Keratinocyte (primary cell): ENCODE measurements around the gene CD300LD. TPM values are rescaled to one million over a fixed set of nuclear protein-coding genes. Genes with fewer than 3 reads are reported as not detected.

ENCODE experiments used
- DNase-seq: peaks from one replicate; pipeline ENCODE4 v3.0.0-alpha.2; 2011; ENCODE audit warnings: low read depth, missing footprints, low spot score
- FAIRE-seq: peaks from 2 replicates; lab custom pipeline; 2011; peaks lifted over from hg19 to GRCh38; lab: Jason Lieb, UNC
- H2AFZ ChIP-seq: 2 replicates; pipeline ENCODE4 v1.6.0; 2012; ENCODE audit warnings: low read length, control low read depth, inconsistent platforms; ENCODE audit not compliant: control insufficient read depth
- H3K27ac ChIP-seq: 2 replicates; pipeline ENCODE4 v1.5.1; 2011; ENCODE audit warnings: low read length; ENCODE audit not compliant: control insufficient read depth, insufficient read depth
- H3K27me3 ChIP-seq: 3 replicates; pipeline ENCODE4 v1.6.0; 2011; ENCODE audit warnings: low read length; ENCODE audit not compliant: control insufficient read depth, insufficient read depth; ENCODE audit errors: extremely low read depth
- H3K36me3 ChIP-seq, 2 experiments: 2 replicates in 1 of 2; 3 replicates in 1 of 2; pipeline ENCODE4 v1.5.1; 2011; ENCODE audit warnings: low read length in 2 of 2, mild to moderate bottlenecking in 1 of 2; ENCODE audit not compliant: control insufficient read depth in 2 of 2, insufficient read depth in 2 of 2; ENCODE audit errors: extremely low read depth in 1 of 2
- H3K4me1 ChIP-seq: 3 replicates; pipeline ENCODE4 v1.5.1; 2011; ENCODE audit warnings: low read length; ENCODE audit not compliant: control insufficient read depth, insufficient read depth; ENCODE audit errors: extremely low read depth
- H3K4me2 ChIP-seq: 3 replicates; pipeline ENCODE4 v1.6.0; 2011; ENCODE audit warnings: low read depth, low read length; ENCODE audit not compliant: control insufficient read depth, insufficient read depth; ENCODE audit errors: extremely low read depth
- H3K4me3 ChIP-seq, 3 experiments: fragments of 200-600 bp in 1 of 3; sonication (generic) in 1 of 3; 2 replicates in 2 of 3; 3 replicates in 1 of 3; pipeline ENCODE4 v1.5.1; 2011 to 2016; ENCODE audit warnings: low read length in 3 of 3, mild to moderate bottlenecking in 3 of 3, control low read depth in 2 of 3, inconsistent platforms in 1 of 3, low read depth in 1 of 3, mixed read lengths in 1 of 3, mixed run types in 1 of 3, moderate library complexity in 1 of 3; ENCODE audit not compliant: control insufficient read depth in 2 of 3, insufficient read depth in 2 of 3; ENCODE audit errors: extremely low read depth in 1 of 3
- H3K79me2 ChIP-seq: 2 replicates; pipeline ENCODE4 v1.6.0; 2012; ENCODE audit warnings: low read length; ENCODE audit not compliant: control insufficient read depth, insufficient read depth
- H3K9ac ChIP-seq: 3 replicates; pipeline ENCODE4 v1.6.0; 2011; ENCODE audit warnings: low read length; ENCODE audit not compliant: control insufficient read depth, insufficient read depth; ENCODE audit errors: extremely low read depth
- H3K9me1 ChIP-seq: 3 replicates; pipeline ENCODE4 v1.6.0; 2011; ENCODE audit warnings: low read length; ENCODE audit not compliant: control insufficient read depth, insufficient read depth; ENCODE audit errors: extremely low read depth
- H3K9me3 ChIP-seq: 2 replicates; pipeline ENCODE4 v1.5.1; 2012; ENCODE audit warnings: low read depth, low read length; ENCODE audit not compliant: control insufficient read depth
- H4K20me1 ChIP-seq: 3 replicates; pipeline ENCODE4 v1.6.0; 2011; ENCODE audit warnings: low read length; ENCODE audit not compliant: control insufficient read depth, insufficient read depth; ENCODE audit errors: extremely low read depth
- CTCF ChIP-seq, 3 experiments: IDR thresholded peaks in 1 of 3; conservative IDR thresholded peaks in 1 of 3; optimal IDR thresholded peaks in 1 of 3; 2 replicates in 2 of 3; 3 replicates in 1 of 3; pipeline versions ENCODE3 to v1.5.1; 2011; ENCODE audit warnings: low read length in 3 of 3, mild to moderate bottlenecking in 3 of 3, moderate library complexity in 2 of 3, control low read depth in 1 of 3, inconsistent platforms in 1 of 3; ENCODE audit not compliant: insufficient read depth in 2 of 3; ENCODE audit errors: extremely low read depth in 1 of 3
- EZH2 ChIP-seq: IDR thresholded peaks from one replicate; pipeline ENCODE4 v1.6.1; 2012; ENCODE audit warnings: inconsistent platforms, mild to moderate bottlenecking, low read length, moderate library complexity
- dilution Hi-C: fragments of 300-500 bp; cut with MboI; formaldehyde crosslinking; loops from one replicate; pipeline ENCODE4 v1.7.0; 2020; ENCODE audit warnings: low sequenced_read_pairs; ENCODE audit not compliant: extremely low pct_ligation_motif_present
- polyA plus RNA-seq, 5 experiments: library from polyadenylated mRNA; depleted of rRNA in 3 of 5; stranded (reverse) in 3 of 5; stranded (forward) in 1 of 5; unstranded in 1 of 5; fragments of >200 nt; gene quantifications; 1 replicate in 1 of 5; 2 replicates in 3 of 5; 3 replicates in 1 of 5; pipeline versions ENCODE4 v1.2.1 to v1.2.3, GENCODE V29; 2011 to 2012; ENCODE audit warnings: missing spikeins in 2 of 5, low read depth in 1 of 5, low replicate concordance in 1 of 5

Gene CD300LD
- polyA plus RNA-seq, 1 donor (not counting 4 experiments of a cell fraction or from before 2014, with no cell fraction given), result not detected

GRCh38 chr17:74633326-74633725, 41.2 kb upstream of the CD300LD start:
- no peaks in the 10 kb centered on the region for H4K20me1 ChIP-seq
- no peak overlapping the region for H3K9ac ChIP-seq
- no peaks in the 10 kb centered on the region for H3K9me1 ChIP-seq
- no peak overlapping the region for H3K4me2 ChIP-seq
- no peaks in the 10 kb centered on the region for H3K9me3 ChIP-seq
- FAIRE-seq (no peak), DNase-seq (no peak)
- no peaks in the 10 kb centered on the region for H3K79me2 ChIP-seq
- H3K27me3 ChIP-seq, result peaks cover 3% of the 10 kb centered on the region
- no peak overlapping the region for H3K4me3 ChIP-seq
- H3K4me1 ChIP-seq, result no peaks in the 10 kb centered on the region
- no peaks in the 10 kb centered on the region for H3K36me3 ChIP-seq
- no peak overlapping the region for H2AFZ ChIP-seq
- no peak overlapping the region for H3K27ac ChIP-seq
- dilution Hi-C loops, result no loop called here
- TF ChIP-seq EZH2, result no peak
- no peak for TF ChIP-seq CTCF (optimal IDR thresholded peaks at IDR 0.05 in 1 of 3, IDR thresholded peaks at IDR 0.05 in 1 of 3, conservative IDR thresholded peaks at IDR 0.05 in 1 of 3; ENCODE audit: extremely low read depth in 1 of 3, insufficient read depth in 2 of 3, low read length in 3 of 3)

GRCh38 chr17:74632617-74633016, 40.5 kb upstream of the CD300LD start:
- Histone ChIP-seq H3K4me3 (no peak overlapping the region), H4K20me1 (no peaks in the 10 kb centered on the region), H3K27me3 (peaks cover 7% of the 10 kb centered on the region), H3K9ac (no peak overlapping the region), H3K79me2 (no peaks in the 10 kb centered on the region), H3K9me1 (no peaks in the 10 kb centered on the region), H2AFZ (no peak overlapping the region), H3K4me1 (no peaks in the 10 kb centered on the region), H3K27ac (no peak overlapping the region), H3K4me2 (no peak overlapping the region), H3K9me3 (no peaks in the 10 kb centered on the region), H3K36me3 (no peaks in the 10 kb centered on the region)
- FAIRE-seq, result no peak
- dilution Hi-C loops, result no loop called here
- no peak for DNase-seq
- no peak for TF ChIP-seq CTCF (optimal IDR thresholded peaks at IDR 0.05 in 1 of 3, IDR thresholded peaks at IDR 0.05 in 1 of 3, conservative IDR thresholded peaks at IDR 0.05 in 1 of 3; ENCODE audit: extremely low read depth in 1 of 3, insufficient read depth in 2 of 3, low read length in 3 of 3)
- TF ChIP-seq EZH2, result no peak
